HepG2 (cell line): ENCODE data around the gene NFIC. TPM values are rescaled to one million over a fixed set of nuclear protein-coding genes. Genes with fewer than 3 reads are reported as not detected.

ENCODE experiments used
- ATF5 ChIP-seq: sonication (generic); formaldehyde crosslinking; IDR thresholded peaks from 2 replicates; pipeline ENCODE4 v1.4.0; 2020; ENCODE audit warnings: mild to moderate bottlenecking, low read depth, missing genetic modification reagents
- CBX1 ChIP-seq: IDR thresholded peaks from one replicate; pipeline ENCODE4 v1.6.1; 2016; ENCODE audit warnings: antibody characterized with exemption, low read depth
- CCAR2 ChIP-seq: fragments of 200-400 bp; formaldehyde crosslinking; optimal IDR thresholded peaks from 2 replicates; pipeline ENCODE3; 2018; ENCODE audit warnings: low read depth, mild to moderate bottlenecking, low read length, moderate library complexity
- CREB1 ChIP-seq, 2 experiments: fragments of 450-650 bp in 1 of 2; IDR thresholded peaks; 2 replicates each; pipeline ENCODE4 v1.6.1; 2016 to 2017; ENCODE audit warnings: control low read depth in 1 of 2, mild to moderate bottlenecking in 1 of 2, missing compliant biosample characterization in 1 of 2, missing genetic modification characterization in 1 of 2
- NFRKB ChIP-seq: fragments of 450-650 bp; IDR thresholded peaks from 2 replicates; pipeline ENCODE4 v1.6.1; 2017
- SNAPC4 ChIP-seq: sonication (generic); formaldehyde crosslinking; IDR thresholded peaks from 2 replicates; pipeline ENCODE4 v1.4.0; 2020; ENCODE audit warnings: mild to moderate bottlenecking, missing genetic modification reagents
- ZBTB1 ChIP-seq: sonication (generic); formaldehyde crosslinking; IDR thresholded peaks from 2 replicates; pipeline ENCODE4 v1.4.0; 2020; ENCODE audit warnings: missing genetic modification reagents, borderline replicate concordance
- ZBTB33 ChIP-seq: sonication (generic); formaldehyde crosslinking; IDR thresholded peaks from 2 replicates; pipeline ENCODE4 v1.4.0; 2020; ENCODE audit warnings: missing genetic modification reagents
- ZC3H4 ChIP-seq: sonication (generic); formaldehyde crosslinking; IDR thresholded peaks from 2 replicates; pipeline ENCODE4 v1.4.0; 2020; ENCODE audit warnings: missing genetic modification reagents, borderline replicate concordance
- ZNF207 ChIP-seq: fragments of 450-650 bp; IDR thresholded peaks from 2 replicates; pipeline ENCODE4 v1.6.1; 2016; ENCODE audit warnings: antibody characterized with exemption, borderline replicate concordance
- ZNF256 ChIP-seq: sonication (generic); formaldehyde crosslinking; conservative IDR thresholded peaks from 2 replicates; pipeline ENCODE4 v1.4.0; 2020; ENCODE audit warnings: missing genetic modification reagents
- ZNF331 ChIP-seq: sonication (generic); formaldehyde crosslinking; IDR thresholded peaks from 2 replicates; pipeline ENCODE4 v1.4.0; 2020; ENCODE audit warnings: missing genetic modification reagents
- ZNF567 ChIP-seq: sonication (generic); formaldehyde crosslinking; IDR thresholded peaks from 2 replicates; pipeline ENCODE4 v1.8.1; 2023; ENCODE audit warnings: mild to moderate bottlenecking, missing genetic modification reagents, borderline replicate concordance
- ZNF749 ChIP-seq: sonication (generic); formaldehyde crosslinking; IDR thresholded peaks from 2 replicates; pipeline ENCODE4 v1.8.0; 2022; ENCODE audit warnings: mild to moderate bottlenecking, missing genetic modification reagents, moderate library complexity, borderline replicate concordance
- ZNF761 ChIP-seq: sonication (generic); formaldehyde crosslinking; conservative IDR thresholded peaks from 2 replicates; pipeline ENCODE4 v1.4.0; 2020; ENCODE audit warnings: mild to moderate bottlenecking, missing genetic modification reagents
- ZNF773 ChIP-seq: sonication (generic); formaldehyde crosslinking; IDR thresholded peaks from 2 replicates; pipeline ENCODE4 v1.4.0; 2020; ENCODE audit warnings: missing genetic modification reagents, borderline replicate concordance
- ZSCAN12 ChIP-seq: sonication (generic); formaldehyde crosslinking; IDR thresholded peaks from 2 replicates; pipeline ENCODE4 v1.9.0; 2021; ENCODE audit warnings: mild to moderate bottlenecking, missing genetic modification reagents
- polyA plus RNA-seq, 8 experiments: library from polyadenylated mRNA; depleted of rRNA in 3 of 8; stranded (reverse) in 7 of 8; unstranded in 1 of 8; fragments of >200 nt; fragmentation: Illumina TruSeq in 4 of 8; extraction: Trizol in 4 of 8; gene quantifications; 2 replicates each; pipeline versions ENCODE4 v1.2.1 to v1.2.3, GENCODE V29; 2011 to 2016; ENCODE audit warnings: low read depth in 4 of 8, missing spikeins in 1 of 8, mixed read lengths in 1 of 8; ENCODE audit not compliant: insufficient read depth in 1 of 8
- total RNA-seq, 5 experiments: library from RNA; depleted of rRNA; stranded (reverse); fragments of >200 nt; fragmentation: Illumina TruSeq; extraction: Trizol; gene quantifications; 2 replicates each; pipeline ENCODE4 v1.2.3, GENCODE V29; 2016; ENCODE audit warnings: low read depth in 1 of 5
- TF ChIP-seq, protein P1 (sequence below): conservative IDR thresholded peaks from 2 replicates; pipeline ENCODE4 v1.6.1; 2018; ENCODE audit warnings: missing genetic modification reagents

The NFIC gene
- total and polyA plus RNA-seq, 2 of the 13 experiments (the other 11 are each of a cell fraction or from before 2014, with no cell fraction given) = 1.3 to 2.5 TPM

- no peak for TF ChIP-seq ATF5 (CRISPR knock-in tag)
- TF ChIP-seq ZNF207 = no peak
- TF ChIP-seq ZSCAN12 = peak; percentile 26; the same call in 1 of the 2 replicates
- peak; percentile 41; the same call in 1 of the 2 replicates for TF ChIP-seq ZNF331 (CRISPR knock-in tag)
- TF ChIP-seq CREB1 (IDR thresholded peaks at IDR 0.05) = peak; percentile 91
- TF ChIP-seq CREB1 (CRISPR knock-in tag; IDR thresholded peaks at IDR 0.05) = peak; percentile 97
- TF ChIP-seq ZNF761 (CRISPR knock-in tag) = no peak
- TF ChIP-seq CBX1 = no peak
- no peak for TF ChIP-seq NFRKB
- TF ChIP-seq ZNF773 (CRISPR knock-in tag) = no peak
- no peak for TF ChIP-seq ZNF256 (CRISPR knock-in tag)
- no peak for TF ChIP-seq CCAR2
- no peak for TF ChIP-seq ZC3H4 (CRISPR knock-in tag)
- TF ChIP-seq, protein P1, sequence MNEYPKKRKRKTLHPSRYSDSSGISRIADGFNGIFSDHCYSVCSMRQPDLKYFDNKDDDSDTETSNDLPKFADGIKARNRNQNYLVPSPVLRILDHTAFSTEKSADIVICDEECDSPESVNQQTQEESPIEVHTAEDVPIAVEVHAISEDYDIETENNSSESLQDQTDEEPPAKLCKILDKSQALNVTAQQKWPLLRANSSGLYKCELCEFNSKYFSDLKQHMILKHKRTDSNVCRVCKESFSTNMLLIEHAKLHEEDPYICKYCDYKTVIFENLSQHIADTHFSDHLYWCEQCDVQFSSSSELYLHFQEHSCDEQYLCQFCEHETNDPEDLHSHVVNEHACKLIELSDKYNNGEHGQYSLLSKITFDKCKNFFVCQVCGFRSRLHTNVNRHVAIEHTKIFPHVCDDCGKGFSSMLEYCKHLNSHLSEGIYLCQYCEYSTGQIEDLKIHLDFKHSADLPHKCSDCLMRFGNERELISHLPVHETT (CRISPR knock-in tag) = peak; percentile 58; the same call in 1 of the 2 replicates
- TF ChIP-seq SNAPC4 (CRISPR knock-in tag) = no peak
- no peak for TF ChIP-seq ZBTB33
- TF ChIP-seq ZNF749 (CRISPR knock-in tag) = 0 out of 2 replicates have a peak, but pooled peaks have one; percentile 44
- TF ChIP-seq ZNF567 (CRISPR knock-in tag) = peak; percentile 78; the same call in 1 of the 2 replicates
- no peak for TF ChIP-seq ZBTB1
Observed at GRCh38 chr19:3505598-3506383, 139.4 kb downstream of the NFIC start, which contains the start of gene FZR1 (continued).
